Activated CD8-positive, alpha-beta memory T cell treated with anti-CD3 and anti-CD28 coated beads for 36 hours (primary cell): ENCODE data around the gene IFI35. TPM values are rescaled to one million over a fixed set of nuclear protein-coding genes. Genes with fewer than 3 reads are reported as not detected.
"Not testable (repeated sequence)": the region's sequence is repeated elsewhere in the genome, so short reads cannot be mapped to it uniquely, and the experiment has no call there.

Experiments
- CTCF ChIA-PET: fragments of 350-600 bp; sonication (Branson Sonifier 250); formaldehyde crosslinking; loops from one replicate; lab custom pipeline; 2021; ENCODE audit warnings: antibody characterized with exemption; lab: Charles Lee
- POLR2A ChIA-PET: fragments of 350-600 bp; sonication (Branson Sonifier 250); formaldehyde crosslinking; loops from one replicate; lab custom pipeline; 2021; ENCODE audit warnings: antibody characterized with exemption; lab: Charles Lee
- total RNA-seq, 2 experiments: library from RNA; stranded (reverse); gene quantifications; one replicate each; pipeline ENCODE4 v1.2.3, GENCODE V29; 2021

IFI35 gene
- 10 to 100 TPM; 19.0 to 21.9 TPM for total RNA-seq

GRCh38 chr17:43006639-43007551, at the start of gene IFI35:
Gene IFI35 (plus strand): TSS chr17:43006784. CDS start chr17:43006948, 164 bp downstream.
- ChIA-PET POLR2A (interaction anchor here (0.5 to 2.2 kb wide), 4 partner anchors 8 to 42 kb away, joined by 3 to 13 read pairs (median 4); partner anchors contain the start of gene RPL27), CTCF (interaction anchor here (0.5 to 1.0 kb wide), 3 partner anchors 9 to 1821 kb away, joined by 3 to 8 read pairs (median 3); partner anchors contain the start of gene RPL27)

- ChIA-PET POLR2A (interaction anchor here (1.1 kb wide), 1 partner anchor 42 kb away, joined by 4 read pairs; the partner anchor contains the start of gene IFI35), CTCF (interaction anchor here (0.7 kb wide), 1 partner anchor 116 kb away, joined by 4 read pairs; no protein-coding TSS in a partner anchor)
Observed at GRCh38 chr17:42964161-42964932, 42.2 kb upstream of the IFI35 start, which contains the start of gene AARSD1. Gene AARSD1 (minus strand): TSS chr17:42964454. CDS start chr17:42964440, 14 bp downstream.

- ChIA-PET POLR2A (no interaction called here), CTCF (no interaction called here)
Observed at GRCh38 chr17:42967925-42968324, 38.7 kb upstream of the IFI35 start.

- ChIA-PET CTCF (interaction anchor here (0.6 kb wide), 1 partner anchor 195 kb away, joined by 5 read pairs; no protein-coding TSS in a partner anchor), POLR2A (interaction anchor here (0.5 to 0.7 kb wide), 2 partner anchors 38 to 137 kb away, joined by 3 to 7 read pairs; no protein-coding TSS in a partner anchor)
Observed at GRCh38 chr17:42969001-42969581, 37.5 kb upstream of the IFI35 start.

- ChIA-PET POLR2A (no interaction called here), CTCF (no interaction called here)
Observed at GRCh38 chr17:42971589-42971988, 35.0 kb upstream of the IFI35 start.

- CTCF ChIA-PET, POLR2A ChIA-PET: not testable (repeated sequence)
Observed at GRCh38 chr17:42973323-42973722, 33.3 kb upstream of the IFI35 start.

GRCh38 chr17:42975265-42975664, 31.3 kb upstream of the IFI35 start:
- CTCF ChIA-PET, result interaction anchor here (0.6 to 1.2 kb wide), 3 partner anchors 23 to 1345 kb away, joined by 3 to 6 read pairs (median 4); partner anchors contain the start of gene RPL27
- POLR2A ChIA-PET, result no interaction called here

GRCh38 chr17:42975701-42976100, 30.9 kb upstream of the IFI35 start:
- CTCF ChIA-PET, result interaction anchor here (1.2 kb wide), 1 partner anchor 22 kb away, joined by 3 read pairs; the partner anchor contains the start of gene RPL27
- POLR2A ChIA-PET, result not testable (repeated sequence)

GRCh38 chr17:42979511-42980273, 26.9 kb upstream of the IFI35 start, which contains the start of gene PTGES3L:
Gene PTGES3L (minus strand): TSS chr17:42980080. CDS start chr17:42980053, 27 bp downstream.
- CTCF ChIA-PET, result interaction anchor here (1.0 to 1.3 kb wide), 2 partner anchors 18 to 216 kb away, joined by 3 read pairs; partner anchors contain the start of gene RPL27

GRCh38 chr17:42980274-42980765, 26.3 kb upstream of the IFI35 start, which contains the start of gene RUNDC1:
Gene RUNDC1 (plus strand): TSS chr17:42980565. CDS start chr17:42980577, 12 bp downstream.
- ChIA-PET POLR2A (interaction anchor here (1.0 kb wide), 1 partner anchor 18 kb away, joined by 9 read pairs; the partner anchor contains the start of gene RPL27), CTCF (interaction anchor here (0.7 to 1.0 kb wide), 2 partner anchors 17 to 18 kb away, joined by 3 read pairs; partner anchors contain the start of gene RPL27)

More at GRCh38 chr17:42979511-42980273, 26.9 kb upstream of the IFI35 start, which contains the start of gene PTGES3L:
- POLR2A ChIA-PET, result no interaction called here

- CTCF ChIA-PET, result interaction anchor here (0.7 kb wide), 1 partner anchor 17 kb away, joined by 3 read pairs; the partner anchor contains the start of gene RPL27
- POLR2A ChIA-PET, result interaction anchor here (1.0 kb wide), 1 partner anchor 17 kb away, joined by 9 read pairs; the partner anchor contains the start of gene RPL27
Observed at GRCh38 chr17:42980766-42981397, 25.7 kb upstream of the IFI35 start.

- CTCF ChIA-PET, result interaction anchor here (1.1 kb wide), 1 partner anchor 16 kb away, joined by 3 read pairs; the partner anchor contains the start of gene RPL27
- POLR2A ChIA-PET, result no interaction called here
Observed at GRCh38 chr17:42982266-42982665, 24.3 kb upstream of the IFI35 start.

- ChIA-PET CTCF (interaction anchor here (0.6 kb wide), 1 partner anchor 407 kb away, joined by 3 read pairs; no protein-coding TSS in a partner anchor), POLR2A (no interaction called here)
Observed at GRCh38 chr17:42985225-42985624, 21.4 kb upstream of the IFI35 start.

- POLR2A ChIA-PET, result no interaction called here
- CTCF ChIA-PET, result no interaction called here
Observed at GRCh38 chr17:42989141-42989540, 17.4 kb upstream of the IFI35 start.

- CTCF ChIA-PET, result no interaction called here
- POLR2A ChIA-PET, result no interaction called here
Observed at GRCh38 chr17:42989726-42990652, 16.6 kb upstream of the IFI35 start.

GRCh38 chr17:42991471-42991870, 15.1 kb upstream of the IFI35 start:
- POLR2A ChIA-PET, result no interaction called here
- CTCF ChIA-PET, result no interaction called here
